Glomerular visceral epithelial cell (primary cell): ENCODE results near the gene SGK1.
"Not testable (repeated sequence)": the region's sequence is repeated elsewhere in the genome, so short reads cannot be mapped to it uniquely, and the experiment has no call there.

Experiments used
- DNase-seq: peaks from one replicate; pipeline ENCODE4 v3.0.0-alpha.2; 2016; ENCODE audit errors: extremely low spot score

SGK1 gene

GRCh38 chr6:134190883-134191282, 127.0 kb downstream of the SGK1 start:
- no peak for DNase-seq

GRCh38 chr6:134187751-134188150, 130.2 kb downstream of the SGK1 start:
- DNase-seq, result no peak

- no peak for DNase-seq
Observed at GRCh38 chr6:134187154-134187553, 130.8 kb downstream of the SGK1 start.

GRCh38 chr6:134186355-134186754, 131.6 kb downstream of the SGK1 start:
- no peak for DNase-seq

GRCh38 chr6:134185277-134185676, 132.6 kb downstream of the SGK1 start:
- no peak for DNase-seq

GRCh38 chr6:134183844-134184243, 134.1 kb downstream of the SGK1 start:
- DNase-seq, result no peak

GRCh38 chr6:134182528-134182927, 135.4 kb downstream of the SGK1 start:
- DNase-seq, result no peak

GRCh38 chr6:134181726-134182125, 136.2 kb downstream of the SGK1 start:
- DNase-seq, result not testable (repeated sequence)

GRCh38 chr6:134181251-134181650, 136.7 kb downstream of the SGK1 start:
- DNase-seq, result not testable (repeated sequence)

GRCh38 chr6:134180540-134180939, 137.4 kb downstream of the SGK1 start:
- not testable (repeated sequence) for DNase-seq

- peak; percentile 87 for DNase-seq
Observed at GRCh38 chr6:134178161-134179044, 139.5 kb downstream of the SGK1 start.

- no peak for DNase-seq
Observed at GRCh38 chr6:134177753-134178160, 140.2 kb downstream of the SGK1 start.

- no peak for DNase-seq
Observed at GRCh38 chr6:134177236-134177635, 140.7 kb downstream of the SGK1 start.

GRCh38 chr6:134176264-134176975, 141.5 kb downstream of the SGK1 start:
- peak; percentile 42 for DNase-seq

GRCh38 chr6:134175532-134176263, 142.2 kb downstream of the SGK1 start:
- DNase-seq, result peak; percentile 73

- peak; percentile 93 for DNase-seq
Observed at GRCh38 chr6:134174672-134175531, 143.0 kb downstream of the SGK1 start.

- peak; percentile 89 for DNase-seq
Observed at GRCh38 chr6:134173936-134174671, 143.8 kb downstream of the SGK1 start.

GRCh38 chr6:134173366-134173725, 144.6 kb downstream of the SGK1 start:
- DNase-seq, result no peak

GRCh38 chr6:134172706-134173365, 145.1 kb downstream of the SGK1 start:
- no peak for DNase-seq
